ENCODE results near the gene MMP20.

MMP20 gene

GRCh38 chr11:102591160-102591718 is 33.9 kb downstream of the MMP20 start:
- DNase-seq: no peak

- no peak for DNase-seq
These were observed 34.7 kb downstream of the MMP20 start for GRCh38 chr11:102590276-102591049.

- no peak for DNase-seq
These were observed 36.1 kb downstream of the MMP20 start for GRCh38 chr11:102589047-102589459.

GRCh38 chr11:102587722-102588121 is 37.4 kb downstream of the MMP20 start:
- DNase-seq: no peak

- no peak for DNase-seq
These were observed 41.8 kb downstream of the MMP20 start for GRCh38 chr11:102583141-102583873.

GRCh38 chr11:102582140-102582539 is 43.0 kb downstream of the MMP20 start:
- no peak for DNase-seq

GRCh38 chr11:102581066-102581465 is 44.1 kb downstream of the MMP20 start:
- no peak for DNase-seq

- no peak for DNase-seq
These were observed 44.8 kb downstream of the MMP20 start for GRCh38 chr11:102580185-102580951.

GRCh38 chr11:102577723-102578122 is 47.4 kb downstream of the MMP20 start:
- no peak for DNase-seq

- DNase-seq: no peak
These were observed 48.0 kb downstream of the MMP20 start for GRCh38 chr11:102577182-102577581.

- DNase-seq: no peak
These were observed 48.8 kb downstream of the MMP20 start for GRCh38 chr11:102576350-102576749.

GRCh38 chr11:102575012-102575411 is 50.1 kb downstream of the MMP20 start:
- no peak for DNase-seq

GRCh38 chr11:102573851-102574250 is 51.3 kb downstream of the MMP20 start:
- no peak for DNase-seq

GRCh38 chr11:102572554-102573220 is 52.4 kb downstream of the MMP20 start:
- DNase-seq: no peak

GRCh38 chr11:102568851-102569250 is 56.3 kb downstream of the MMP20 start:
- no peak for DNase-seq

GRCh38 chr11:102566112-102566511 is 59.0 kb downstream of the MMP20 start:
- no peak for DNase-seq

- no peak for DNase-seq
These were observed 61.0 kb downstream of the MMP20 start for GRCh38 chr11:102564110-102564509.

- DNase-seq: no peak
These were observed 63.5 kb downstream of the MMP20 start for GRCh38 chr11:102561636-102562035.

GRCh38 chr11:102560555-102561011 is 64.5 kb downstream of the MMP20 start:
- no peak for DNase-seq

- no peak for DNase-seq
These were observed 65.3 kb downstream of the MMP20 start for GRCh38 chr11:102559839-102560238.

- no peak for DNase-seq
These were observed 70.0 kb downstream of the MMP20 start for GRCh38 chr11:102555091-102555490.

GRCh38 chr11:102553835-102554282 is 71.3 kb downstream of the MMP20 start:
- no peak for DNase-seq
